ENCODE data around the gene PODNL1.

Gene PODNL1

GRCh38 chr19:13956365-13956744 is 18.1 kb upstream of the PODNL1 start:
- DNase-seq, result no peak

- DNase-seq, result no peak
Observed at GRCh38 chr19:13955662-13956364, 17.6 kb upstream of the PODNL1 start.

- no peak for DNase-seq
Observed at GRCh38 chr19:13954185-13954584, 16.0 kb upstream of the PODNL1 start.

DNA sequence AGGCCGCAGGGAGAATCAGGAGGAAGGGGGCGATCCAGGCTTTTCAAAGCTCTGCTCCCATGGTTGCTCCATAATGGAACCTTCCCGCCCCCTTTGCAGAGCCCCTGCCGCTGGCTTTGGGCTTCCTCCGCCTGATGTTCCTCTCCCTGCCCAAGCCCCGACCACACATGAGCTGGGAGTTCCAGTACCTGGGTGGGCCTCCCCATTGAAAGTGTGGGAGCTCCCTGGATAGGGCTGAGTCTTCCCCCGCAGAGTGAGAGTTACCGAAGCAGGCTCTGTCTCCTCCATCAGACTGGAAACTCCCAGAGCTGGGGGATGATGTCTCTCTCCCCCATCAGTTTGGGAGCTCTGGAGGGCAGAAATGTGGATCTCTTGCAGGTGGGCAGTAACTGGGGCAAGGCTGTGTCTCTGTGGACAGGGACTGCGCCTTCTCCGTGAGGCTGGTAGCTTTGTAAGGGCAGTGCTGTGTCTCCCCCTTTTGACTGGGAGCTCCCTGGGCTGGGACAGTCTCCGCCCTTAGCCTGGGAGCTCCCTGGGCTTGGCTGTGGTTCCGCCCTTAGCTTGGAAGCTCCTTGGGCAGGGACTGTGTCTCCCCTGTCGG is 14.8 kb upstream of the PODNL1 start:
- no peak for DNase-seq

DNA sequence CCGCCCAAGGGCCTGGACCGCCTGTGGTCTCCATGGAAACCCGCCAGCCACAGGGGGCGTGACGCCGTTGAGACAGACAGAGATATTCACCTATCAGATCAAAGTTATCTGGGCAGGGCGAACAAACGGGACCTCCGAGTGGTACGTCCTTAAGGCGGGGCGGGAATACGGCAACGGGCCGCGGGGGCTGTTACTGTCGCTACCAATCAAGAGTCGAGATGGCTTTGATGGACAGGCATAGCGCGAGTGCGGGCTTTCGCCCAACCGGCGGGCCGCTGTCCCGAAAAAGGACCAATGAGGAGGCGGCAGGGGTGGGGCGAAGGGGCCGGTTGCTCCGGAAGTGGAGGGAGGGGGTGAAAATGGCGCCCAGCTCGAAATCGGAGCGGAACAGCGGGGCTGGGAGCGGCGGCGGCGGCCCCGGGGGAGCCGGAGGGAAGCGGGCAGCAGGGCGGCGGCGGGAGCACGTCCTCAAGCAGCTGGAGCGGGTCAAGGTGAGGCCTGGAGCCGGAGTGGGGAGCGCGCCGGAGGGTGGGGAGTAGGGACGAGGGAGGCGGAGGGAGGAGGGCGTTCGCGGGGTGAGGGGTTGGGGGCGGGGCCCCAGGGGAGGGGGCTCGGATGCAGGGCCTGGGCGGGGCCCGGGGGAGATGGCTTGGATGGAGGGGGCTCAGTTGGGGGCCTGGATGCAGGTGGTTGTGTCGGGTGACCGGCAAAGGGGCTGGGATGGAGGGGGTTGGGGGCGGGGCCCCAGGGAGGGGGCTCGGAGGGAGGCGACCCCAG is 14.1 kb upstream of the PODNL1 start, which contains the start of gene DCAF15:
Gene DCAF15 (plus strand): TSS at position 356 of the 777 bp plus-strand sequence. CDS start 4 bp downstream, at position 360.
- peak; percentile 98 to 100 for DNase-seq

DNA sequence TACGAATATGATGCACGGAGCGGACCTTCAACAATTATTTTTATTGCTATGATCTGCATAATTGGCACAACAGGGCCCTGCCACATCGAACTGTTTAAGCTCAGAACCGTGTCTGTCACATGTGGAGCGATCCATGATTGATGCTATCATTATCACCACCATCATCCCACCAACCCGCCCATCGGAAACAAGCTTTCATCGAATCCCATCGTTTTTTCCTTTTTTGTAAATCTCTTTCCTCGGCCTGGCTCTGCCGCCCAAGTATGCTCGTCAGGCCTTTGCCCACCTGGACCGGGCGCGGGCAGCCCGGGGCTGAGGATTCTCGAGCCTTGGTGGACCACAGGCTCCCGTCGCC is 13.6 kb upstream of the PODNL1 start:
- DNase-seq, result no peak

GRCh38 chr19:13951043-13951442 is 12.8 kb upstream of the PODNL1 start:
- DNase-seq, result no peak

- DNase-seq, result no peak
Observed at GRCh38 chr19:13946414-13946813, 8.2 kb upstream of the PODNL1 start.

DNA sequence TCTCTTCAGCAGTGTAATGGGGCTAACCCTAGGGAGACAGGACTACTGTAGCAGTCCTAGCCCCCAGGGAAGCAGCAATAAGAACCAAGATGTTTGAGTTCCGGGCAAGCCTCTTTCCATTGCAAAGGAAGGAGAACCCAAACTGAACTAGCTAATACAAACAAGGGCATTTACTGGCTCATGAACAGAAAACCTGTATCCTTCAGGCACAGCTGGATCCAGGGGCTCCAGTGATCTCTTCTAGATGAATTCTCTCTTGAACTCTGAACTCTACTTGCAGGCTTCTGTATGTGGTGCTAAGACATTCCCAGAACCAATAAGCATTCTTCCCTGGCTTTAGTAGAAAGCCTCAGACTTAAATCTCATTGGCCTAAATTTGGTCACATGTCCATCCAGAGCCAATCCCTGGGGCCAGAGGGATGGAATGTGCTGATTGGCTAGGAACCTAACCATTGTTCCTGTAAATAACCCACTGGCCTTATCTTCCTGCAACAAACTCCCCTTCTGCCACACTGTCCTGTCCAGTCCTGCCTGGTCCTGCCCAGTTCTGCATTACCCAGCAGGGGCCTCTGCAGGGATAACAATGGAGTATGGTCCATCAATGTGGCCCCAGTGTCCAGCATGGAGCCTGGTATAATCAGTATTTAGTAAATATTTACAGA is 3.9 kb upstream of the PODNL1 start:
- DNase-seq, result no peak

GRCh38 chr19:13937479-13938300 is 527 bp downstream of the PODNL1 start:
- DNase-seq, result no peak

GRCh38 chr19:13935765-13936510 is 2.3 kb downstream of the PODNL1 start:
- no peak for DNase-seq

GRCh38 chr19:13934785-13935109 is 3.5 kb downstream of the PODNL1 start:
- DNase-seq, result no peak

GRCh38 chr19:13932911-13933393 is 5.3 kb downstream of the PODNL1 start:
- DNase-seq, result no peak

DNA sequence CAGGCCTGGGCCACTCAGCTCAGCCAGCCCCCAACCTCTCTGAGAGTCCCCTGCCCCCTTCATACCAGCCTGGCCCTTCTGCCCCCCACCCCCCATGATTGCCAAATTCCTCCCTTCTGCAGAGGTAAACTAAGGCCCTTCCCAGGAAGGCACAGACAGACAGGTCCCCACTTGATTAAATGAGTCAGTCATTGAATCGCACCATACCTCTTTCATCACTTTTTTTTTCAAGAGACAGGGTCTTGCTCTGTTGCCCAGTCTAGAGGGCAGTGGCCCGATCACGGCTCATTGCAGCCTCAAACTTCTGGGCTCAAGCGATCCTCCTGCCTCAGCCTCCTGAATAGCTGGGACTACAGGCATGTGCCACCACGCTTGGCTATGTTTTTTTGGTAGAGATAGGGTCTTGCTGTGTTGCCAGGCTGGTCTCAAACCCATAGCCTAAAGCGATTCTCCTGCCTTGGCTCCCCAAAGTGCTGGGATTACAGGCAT is 6.0 kb downstream of the PODNL1 start:
- no peak for DNase-seq

DNA sequence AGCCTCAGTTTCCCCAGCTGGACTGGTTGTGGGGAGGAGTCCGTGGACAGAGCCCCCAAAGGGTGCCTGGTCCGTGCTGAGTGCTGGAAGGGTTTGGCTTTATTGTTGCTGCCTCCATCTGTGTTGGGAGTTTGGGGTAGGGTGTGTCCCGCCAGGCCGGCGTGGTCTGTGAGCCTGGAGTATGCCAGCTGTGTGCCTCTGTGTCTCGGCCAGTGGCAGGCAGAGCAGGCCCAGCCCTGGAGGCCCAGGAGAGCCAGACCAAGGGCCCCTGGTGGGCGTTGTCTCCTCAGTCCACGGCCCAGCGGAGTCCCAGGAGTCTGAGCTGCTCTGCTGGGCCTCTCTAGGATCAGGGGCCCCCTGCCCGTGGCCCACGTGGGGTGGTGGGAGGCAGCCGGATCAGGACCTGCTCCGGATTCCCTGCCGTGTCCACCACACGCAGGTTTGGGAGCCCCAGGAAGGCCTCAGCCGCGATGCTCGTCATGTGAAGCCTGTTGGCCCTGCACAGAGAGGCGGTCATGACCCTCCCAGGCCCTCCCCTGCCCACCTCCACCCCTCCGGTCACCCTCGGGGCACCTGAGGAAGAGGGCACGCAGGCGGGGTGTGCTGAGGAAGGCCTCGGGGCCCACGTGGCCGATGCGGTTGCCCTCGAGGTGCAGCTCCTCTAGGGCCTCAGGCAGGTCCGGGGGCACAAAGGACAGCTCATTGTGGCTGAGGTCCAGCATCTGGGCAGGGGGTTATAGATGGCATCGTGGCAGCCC is 6.6 kb downstream of the PODNL1 start:
- DNase-seq, result no peak

DNA sequence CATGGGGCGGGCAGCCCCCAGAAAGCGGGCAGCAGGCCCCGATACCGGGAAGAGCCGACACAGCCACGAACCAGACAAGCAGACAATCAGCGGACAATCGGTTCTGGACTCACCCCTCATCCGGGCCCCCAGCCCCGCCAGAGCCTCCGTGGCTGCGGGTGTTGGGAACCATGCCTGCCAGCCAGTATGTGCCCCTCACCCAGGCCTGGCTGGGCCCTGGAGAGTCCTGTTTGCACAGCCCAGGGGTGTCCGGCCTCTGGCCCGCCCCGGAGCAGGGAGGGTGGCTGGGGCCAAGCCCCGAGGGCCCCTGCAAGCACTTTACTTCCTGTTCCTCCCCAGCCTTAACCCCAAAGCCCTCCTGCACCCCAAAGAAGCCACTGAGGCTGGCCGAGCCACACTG is 7.8 kb downstream of the PODNL1 start:
- no peak for DNase-seq

- DNase-seq, result no peak
Observed at GRCh38 chr19:13929956-13930355, 8.3 kb downstream of the PODNL1 start.

GRCh38 chr19:13929340-13929739 is 8.9 kb downstream of the PODNL1 start:
- no peak for DNase-seq

GRCh38 chr19:13926715-13927114 is 11.5 kb downstream of the PODNL1 start:
- DNase-seq, result no peak

GRCh38 chr19:13926010-13926409 is 12.2 kb downstream of the PODNL1 start:
- no peak for DNase-seq
